RPMI8226 (cell line): ENCODE data around the gene OSBPL6.

ENCODE experiments used
- DNase-seq: peaks from one replicate; pipeline ENCODE4 v3.0.0-alpha.2; 2015

OSBPL6 gene

GRCh38 chr2:178241844-178242551, 47.7 kb downstream of the OSBPL6 start:
- DNase-seq, result no peak

GRCh38 chr2:178242552-178242883, 48.2 kb downstream of the OSBPL6 start:
- DNase-seq, result no peak

- DNase-seq, result no peak
Observed at GRCh38 chr2:178243961-178244360, 49.6 kb downstream of the OSBPL6 start.

- no peak for DNase-seq
Observed at GRCh38 chr2:178244777-178245176, 50.5 kb downstream of the OSBPL6 start.

- no peak for DNase-seq
Observed at GRCh38 chr2:178246696-178247095, 52.4 kb downstream of the OSBPL6 start.

GRCh38 chr2:178247250-178247649, 52.9 kb downstream of the OSBPL6 start:
- no peak for DNase-seq

GRCh38 chr2:178250429-178250828, 56.1 kb downstream of the OSBPL6 start:
- no peak for DNase-seq

GRCh38 chr2:178251151-178251955, 57.0 kb downstream of the OSBPL6 start:
- DNase-seq, result no peak

GRCh38 chr2:178256382-178257042, 62.2 kb downstream of the OSBPL6 start:
- no peak for DNase-seq

- DNase-seq, result no peak
Observed at GRCh38 chr2:178257127-178257526, 62.8 kb downstream of the OSBPL6 start.

GRCh38 chr2:178258916-178259315, 64.6 kb downstream of the OSBPL6 start:
- DNase-seq, result no peak

GRCh38 chr2:178263159-178263860, 69.0 kb downstream of the OSBPL6 start:
- DNase-seq, result no peak

- DNase-seq, result no peak
Observed at GRCh38 chr2:178264211-178264610, 69.9 kb downstream of the OSBPL6 start.

- no peak for DNase-seq
Observed at GRCh38 chr2:178265851-178266250, 71.5 kb downstream of the OSBPL6 start.

GRCh38 chr2:178266445-178266844, 72.1 kb downstream of the OSBPL6 start:
- DNase-seq, result peak; percentile 85

GRCh38 chr2:178267660-178268059, 73.3 kb downstream of the OSBPL6 start:
- no peak for DNase-seq

GRCh38 chr2:178268435-178268834, 74.1 kb downstream of the OSBPL6 start:
- no peak for DNase-seq

GRCh38 chr2:178269438-178270224, 75.3 kb downstream of the OSBPL6 start:
- no peak for DNase-seq

- DNase-seq, result no peak
Observed at GRCh38 chr2:178270338-178270737, 76.0 kb downstream of the OSBPL6 start.

GRCh38 chr2:178271094-178271493, 76.8 kb downstream of the OSBPL6 start:
- DNase-seq, result no peak

- no peak for DNase-seq
Observed at GRCh38 chr2:178271629-178272333, 77.5 kb downstream of the OSBPL6 start.
